CD4-positive, alpha-beta memory T cell (primary cell): ENCODE data around the gene PRDM2. TPM values are rescaled to one million over a fixed set of nuclear protein-coding genes. Genes with fewer than 3 reads are reported as not detected.

Experiments
- CTCF ChIA-PET: fragments of 350-600 bp; sonication (Branson Sonifier 250); formaldehyde crosslinking; loops from one replicate; lab custom pipeline; 2021; ENCODE audit warnings: inconsistent platforms; ENCODE audit not compliant: partially characterized antibody; lab: Charles Lee
- POLR2A ChIA-PET: fragments of 350-600 bp; sonication (Branson Sonifier 250); formaldehyde crosslinking; loops from one replicate; lab custom pipeline; 2021; ENCODE audit not compliant: partially characterized antibody; lab: Charles Lee
- DNase-seq, 5 donors: peaks; one replicate each; pipeline versions ENCODE4 v3.0.0 to v3.0.0-alpha.2; 2020 to 2022; ENCODE audit warnings: mixed read lengths in 1 of 5
- H3K27ac ChIP-seq: one replicate; pipeline ENCODE4 v1.7.0; 2013; ENCODE audit warnings: low read depth, low read length
- H3K27me3 ChIP-seq: 2 replicates; pipeline ENCODE4 v1.7.0; 2013; ENCODE audit warnings: mild to moderate bottlenecking, low read length, moderate library complexity; ENCODE audit not compliant: insufficient read depth
- H3K36me3 ChIP-seq: 2 replicates; pipeline ENCODE4 v1.7.0; 2013; ENCODE audit warnings: mild to moderate bottlenecking, low read length, moderate library complexity; ENCODE audit not compliant: insufficient read depth
- H3K4me1 ChIP-seq: 2 replicates; pipeline ENCODE4 v1.7.0; 2013; ENCODE audit warnings: mild to moderate bottlenecking, low read length, moderate library complexity; ENCODE audit not compliant: insufficient read depth
- H3K4me3 ChIP-seq, 2 donors: one replicate each; pipeline ENCODE4 v1.7.0; 2013; ENCODE audit warnings: low read length in 2 of 2, mild to moderate bottlenecking in 1 of 2
- H3K9me3 ChIP-seq, 2 donors: one replicate each; pipeline ENCODE4 v1.7.0; 2013; ENCODE audit warnings: low read length in 2 of 2, control low read depth in 1 of 2; ENCODE audit not compliant: control insufficient read depth in 1 of 2
- H3K27ac Mint-ChIP-seq, 7 donors: one replicate each; pipeline ENCODE4 v1.8.0; 2020 to 2021; ENCODE audit warnings: mixed read lengths in 7 of 7, mild to moderate bottlenecking in 6 of 7, inconsistent platforms in 3 of 7, moderate library complexity in 3 of 7
- H3K27me3 Mint-ChIP-seq, 2 donors: one replicate each; pipeline ENCODE4 v1.8.0; 2020 to 2021; ENCODE audit warnings: mixed read lengths in 2 of 2
- H3K36me3 Mint-ChIP-seq, 2 donors: one replicate each; pipeline ENCODE4 v1.8.0; 2020 to 2021; ENCODE audit warnings: mixed read lengths in 2 of 2, inconsistent platforms in 1 of 2, mild to moderate bottlenecking in 1 of 2
- H3K4me1 Mint-ChIP-seq, 4 donors: one replicate each; pipeline ENCODE4 v1.8.0; 2020 to 2021; ENCODE audit warnings: mixed read lengths in 4 of 4, mild to moderate bottlenecking in 1 of 4
- H3K4me3 Mint-ChIP-seq, 8 donors: one replicate each; pipeline ENCODE4 v1.8.0; 2020 to 2021; ENCODE audit warnings: mixed read lengths in 8 of 8, mild to moderate bottlenecking in 7 of 8, moderate library complexity in 6 of 8, inconsistent platforms in 3 of 8
- H3K9me3 Mint-ChIP-seq, 8 donors: one replicate each; pipeline ENCODE4 v1.8.0; 2020 to 2021; ENCODE audit warnings: mixed read lengths in 8 of 8, mild to moderate bottlenecking in 5 of 8, inconsistent platforms in 3 of 8, moderate library complexity in 1 of 8
- intact Hi-C: fragments of 100-400 bp; cut with micrococcal nuclease; formaldehyde crosslinking; loops from one replicate; pipeline ENCODE4 v1.15.1; 2023
- polyA plus RNA-seq, 2 donors: library from polyadenylated mRNA; unstranded; fragments of 300-500 nt; fragmentation: Illumina TruSeq; gene quantifications; one replicate each; pipeline ENCODE4 v1.2.3, GENCODE V29; 2021
- total RNA-seq, 2 experiments: library from RNA; stranded (reverse); gene quantifications; one replicate each; pipeline ENCODE4 v1.2.3, GENCODE V29; 2021

The PRDM2 gene
- total and polyA plus RNA-seq, 4 experiments from 2014 or later: 6.7 to 118 (median 68.3) TPM

GRCh38 chr1:13823936-13824335 is 123.9 kb downstream of the PRDM2 start:
- no peaks in the 10 kb centered on the region for H3K9me3 Mint-ChIP-seq
- no peak overlapping the region for H3K4me3 Mint-ChIP-seq
- no peaks in the 10 kb centered on the region for H3K27me3 ChIP-seq
- intact Hi-C loops: no loop called here
- ChIA-PET CTCF (interaction anchor here (1.4 kb wide), 2 partner anchors 9 to 160 kb away, joined by 3 read pairs; no protein-coding TSS in a partner anchor), POLR2A (no interaction called here)
- no peaks in the 10 kb centered on the region for H3K9me3 ChIP-seq
- H3K27me3 Mint-ChIP-seq: no peaks in the 10 kb centered on the region
- H3K27ac Mint-ChIP-seq: peak overlapping the region in 2 of 7 donors; percentile 41 to 70
- peaks cover 26 to 30% of the 10 kb centered on the region in 2 donors for H3K36me3 Mint-ChIP-seq
- H3K4me3 ChIP-seq: no peak overlapping the region
- H3K36me3 ChIP-seq: no peaks in the 10 kb centered on the region
- H3K27ac ChIP-seq: no peak overlapping the region
- no peaks in the 10 kb centered on the region for H3K4me1 ChIP-seq
- no peak for DNase-seq
- no peaks in the 10 kb centered on the region for H3K4me1 Mint-ChIP-seq

GRCh38 chr1:13824626-13825025 is 124.6 kb downstream of the PRDM2 start:
- Histone ChIP-seq H3K9me3 (no peaks in the 10 kb centered on the region), H3K4me1 (no peaks in the 10 kb centered on the region), H3K36me3 (no peaks in the 10 kb centered on the region), H3K27ac (no peak overlapping the region), H3K27me3 (no peaks in the 10 kb centered on the region), H3K4me3 (no peak overlapping the region)
- intact Hi-C loops: no loop called here
- POLR2A ChIA-PET: no interaction called here
- Mint-ChIP-seq H3K36me3 (peaks cover 26 to 28% of the 10 kb centered on the region in 2 donors), H3K4me3 (no peak overlapping the region), H3K27me3 (no peaks in the 10 kb centered on the region), H3K27ac (peak overlapping the region in 1 of 7 donors; percentile 55), H3K4me1 (no peaks in the 10 kb centered on the region), H3K9me3 (no peaks in the 10 kb centered on the region)
- no peak for DNase-seq
- CTCF ChIA-PET: interaction anchor here (0.8 to 1.4 kb wide), 4 partner anchors 8 to 160 kb away, joined by 3 read pairs; no protein-coding TSS in a partner anchor

GRCh38 chr1:13825033-13825432 is 125.0 kb downstream of the PRDM2 start:
- Histone ChIP-seq H3K27me3 (no peaks in the 10 kb centered on the region), H3K4me3 (no peak overlapping the region), H3K27ac (no peak overlapping the region), H3K36me3 (no peaks in the 10 kb centered on the region), H3K4me1 (no peaks in the 10 kb centered on the region), H3K9me3 (no peaks in the 10 kb centered on the region)
- Mint-ChIP-seq H3K4me1 (peaks cover 0 to 2% (median 0%) of the 10 kb centered on the region in 4 donors), H3K27me3 (no peaks in the 10 kb centered on the region), H3K9me3 (no peaks in the 10 kb centered on the region), H3K4me3 (no peak overlapping the region), H3K36me3 (peaks cover 22 to 28% of the 10 kb centered on the region in 2 donors), H3K27ac (peak overlapping the region in 1 of 7 donors; percentile 55)
- CTCF ChIA-PET: interaction anchor here (0.8 to 1.4 kb wide), 4 partner anchors 9 to 161 kb away, joined by 3 read pairs; no protein-coding TSS in a partner anchor
- intact Hi-C loops: no loop called here
- DNase-seq: no peak
- POLR2A ChIA-PET: no interaction called here

- Mint-ChIP-seq H3K36me3 (peaks cover 21 to 28% of the 10 kb centered on the region in 2 donors), H3K4me3 (no peak overlapping the region), H3K4me1 (peaks cover 0 to 4% (median 0%) of the 10 kb centered on the region in 4 donors), H3K27ac (peak overlapping the region in 1 of 7 donors; percentile 17), H3K27me3 (no peaks in the 10 kb centered on the region), H3K9me3 (no peaks in the 10 kb centered on the region)
- ChIA-PET POLR2A (no interaction called here), CTCF (no interaction called here)
- no peaks in the 10 kb centered on the region for H3K36me3 ChIP-seq
- no peaks in the 10 kb centered on the region for H3K27me3 ChIP-seq
- DNase-seq: no peak
- H3K4me3 ChIP-seq: no peak overlapping the region
- intact Hi-C loops: no loop called here
- H3K27ac ChIP-seq: no peak overlapping the region
- no peaks in the 10 kb centered on the region for H3K9me3 ChIP-seq
- no peaks in the 10 kb centered on the region for H3K4me1 ChIP-seq
Measured at GRCh38 chr1:13826009-13826408, 126.0 kb downstream of the PRDM2 start.

GRCh38 chr1:13826591-13826990 is 126.6 kb downstream of the PRDM2 start:
- no peak overlapping the region for H3K27ac Mint-ChIP-seq
- H3K4me3 Mint-ChIP-seq: no peak overlapping the region
- H3K27me3 Mint-ChIP-seq: no peaks in the 10 kb centered on the region
- H3K27me3 ChIP-seq: no peaks in the 10 kb centered on the region
- DNase-seq: no peak
- H3K27ac ChIP-seq: no peak overlapping the region
- ChIA-PET CTCF (no interaction called here), POLR2A (no interaction called here)
- no peaks in the 10 kb centered on the region for H3K9me3 Mint-ChIP-seq
- no peak overlapping the region for H3K4me3 ChIP-seq
- H3K4me1 ChIP-seq: no peaks in the 10 kb centered on the region
- H3K4me1 Mint-ChIP-seq: peaks cover 0 to 4% (median 0%) of the 10 kb centered on the region in 4 donors
- H3K9me3 ChIP-seq: no peaks in the 10 kb centered on the region
- intact Hi-C loops: no loop called here
- H3K36me3 Mint-ChIP-seq: peaks cover 20 to 27% of the 10 kb centered on the region in 2 donors
- no peaks in the 10 kb centered on the region for H3K36me3 ChIP-seq

GRCh38 chr1:13828454-13829151 is 128.6 kb downstream of the PRDM2 start:
- no peak for DNase-seq
- H3K27me3 Mint-ChIP-seq: no peaks in the 10 kb centered on the region
- ChIA-PET POLR2A (interaction anchor here (1.6 kb wide), 1 partner anchor 79 kb away, joined by 4 read pairs; no protein-coding TSS in a partner anchor), CTCF (interaction anchor here (1.0 to 1.2 kb wide), 3 partner anchors 9 to 164 kb away, joined by 4 to 6 read pairs (median 6); no protein-coding TSS in a partner anchor)
- Histone ChIP-seq H3K4me3 (no peak overlapping the region), H3K9me3 (no peaks in the 10 kb centered on the region), H3K4me1 (no peaks in the 10 kb centered on the region), H3K27ac (no peak overlapping the region), H3K36me3 (no peaks in the 10 kb centered on the region), H3K27me3 (no peaks in the 10 kb centered on the region)
- no peak overlapping the region for H3K4me3 Mint-ChIP-seq
- no peaks in the 10 kb centered on the region for H3K9me3 Mint-ChIP-seq
- peaks cover 0 to 4% (median 0%) of the 10 kb centered on the region in 4 donors for H3K4me1 Mint-ChIP-seq
- H3K36me3 Mint-ChIP-seq: peaks cover 5 to 15% of the 10 kb centered on the region in 2 donors
- peak overlapping the region in 2 of 7 donors; percentile 52 to 70 for H3K27ac Mint-ChIP-seq
- intact Hi-C loops: no loop called here

- Mint-ChIP-seq H3K27me3 (no peaks in the 10 kb centered on the region), H3K4me3 (no peak overlapping the region), H3K4me1 (peaks cover 0 to 4% (median 0%) of the 10 kb centered on the region in 4 donors), H3K27ac (peak overlapping the region in 1 of 7 donors; percentile 70), H3K36me3 (peaks cover 0 to 11% of the 10 kb centered on the region in 2 donors), H3K9me3 (no peaks in the 10 kb centered on the region)
- ChIA-PET POLR2A (interaction anchor here (1.6 kb wide), 1 partner anchor 80 kb away, joined by 4 read pairs; no protein-coding TSS in a partner anchor), CTCF (interaction anchor here (1.0 to 1.2 kb wide), 3 partner anchors 10 to 164 kb away, joined by 4 to 6 read pairs (median 6); no protein-coding TSS in a partner anchor)
- DNase-seq: no peak
- Histone ChIP-seq H3K4me3 (no peak overlapping the region), H3K27ac (no peak overlapping the region), H3K36me3 (no peaks in the 10 kb centered on the region), H3K4me1 (no peaks in the 10 kb centered on the region), H3K27me3 (no peaks in the 10 kb centered on the region), H3K9me3 (no peaks in the 10 kb centered on the region)
- intact Hi-C loops: no loop called here
Measured at GRCh38 chr1:13829152-13829769, 129.3 kb downstream of the PRDM2 start.
